CD14-positive monocyte (primary cell): ENCODE measurements around the gene SNX9. TPM values are rescaled to one million over a fixed set of nuclear protein-coding genes. Genes with fewer than 3 reads are reported as not detected.

Source experiments
- DNase-seq, 3 donors: peaks; one replicate each; pipeline ENCODE4 v3.0.0-alpha.2; 2011 to 2022
- H2AFZ ChIP-seq: 2 replicates; pipeline ENCODE4 v1.6.0; 2012; ENCODE audit warnings: mild to moderate bottlenecking, low read depth, low read length, inconsistent platforms; ENCODE audit not compliant: insufficient read depth, poor library complexity, severe bottlenecking
- H3K27ac ChIP-seq, 2 donors: 1 replicate in 1 of 2; 2 replicates in 1 of 2; pipeline ENCODE4 v1.5.1; 2012 to 2013; ENCODE audit warnings: low read length in 2 of 2, control low read depth in 1 of 2, inconsistent platforms in 1 of 2, low read depth in 1 of 2, mild to moderate bottlenecking in 1 of 2
- H3K27me3 ChIP-seq, 2 donors: one replicate each; pipeline versions ENCODE4 v1.6.0 to v1.6.1; 2011 to 2013; ENCODE audit warnings: low read length in 2 of 2; ENCODE audit not compliant: control insufficient read depth in 2 of 2, insufficient read depth in 2 of 2
- H3K36me3 ChIP-seq, 2 donors: replicated peaks in 1 of 2; 1 replicate in 1 of 2; 2 replicates in 1 of 2; pipeline versions ENCODE4 v1.5.1 to v1.6.1; 2012 to 2013; ENCODE audit warnings: low read length in 2 of 2, control low read depth in 1 of 2, inconsistent platforms in 1 of 2, mild to moderate bottlenecking in 1 of 2; ENCODE audit not compliant: insufficient read depth in 2 of 2, control insufficient read depth in 1 of 2
- H3K4me1 ChIP-seq, 2 donors: 1 replicate in 1 of 2; 2 replicates in 1 of 2; pipeline versions ENCODE4 v1.5.1 to v1.6.1; 2012 to 2013; ENCODE audit warnings: low read length in 2 of 2, control low read depth in 1 of 2, inconsistent platforms in 1 of 2, mild to moderate bottlenecking in 1 of 2, moderate library complexity in 1 of 2; ENCODE audit not compliant: insufficient read depth in 2 of 2, control insufficient read depth in 1 of 2
- H3K4me2 ChIP-seq: replicated peaks from 2 replicates; pipeline ENCODE3; 2012; ENCODE audit warnings: low read length, moderate library complexity, mild to moderate bottlenecking; ENCODE audit not compliant: poor library complexity, severe bottlenecking; ENCODE audit errors: extremely low read depth
- H3K4me3 ChIP-seq, 3 experiments: fragments of 200-600 bp in 1 of 3; sonication (generic) in 1 of 3; replicated peaks in 1 of 3; 1 replicate in 2 of 3; 2 replicates in 1 of 3; pipeline ENCODE4 v1.5.1; 2011 to 2013; ENCODE audit warnings: low read length in 3 of 3, mild to moderate bottlenecking in 3 of 3, control low read depth in 2 of 3, low read depth in 2 of 3, inconsistent platforms in 1 of 3, moderate library complexity in 1 of 3
- H3K79me2 ChIP-seq: 2 replicates; pipeline ENCODE4 v1.6.0; 2012; ENCODE audit warnings: mild to moderate bottlenecking, control low read depth, inconsistent platforms, low read length, moderate library complexity; ENCODE audit not compliant: insufficient read depth
- H3K9ac ChIP-seq: 2 replicates; pipeline ENCODE4 v1.6.0; 2017; ENCODE audit warnings: low read length, mild to moderate bottlenecking; ENCODE audit not compliant: insufficient read depth, poor library complexity, severe bottlenecking
- H3K9me3 ChIP-seq, 2 donors: replicated peaks in 1 of 2; 1 replicate in 1 of 2; 2 replicates in 1 of 2; pipeline versions ENCODE4 v1.5.1 to v1.6.1; 2012 to 2013; ENCODE audit warnings: low read length in 2 of 2, control low read depth in 1 of 2; ENCODE audit not compliant: control insufficient read depth in 1 of 2, insufficient read depth in 1 of 2
- H4K20me1 ChIP-seq: 2 replicates; pipeline ENCODE4 v1.6.0; 2012; ENCODE audit warnings: mild to moderate bottlenecking, low read length, control low read depth, moderate library complexity; ENCODE audit not compliant: insufficient read depth
- H3K27ac Mint-ChIP-seq, 7 donors: one replicate each; pipeline ENCODE4 v1.8.0; 2020; ENCODE audit warnings: mild to moderate bottlenecking in 7 of 7, mixed read lengths in 7 of 7, moderate library complexity in 6 of 7, inconsistent platforms in 2 of 7
- H3K27me3 Mint-ChIP-seq, 3 donors: one replicate each; pipeline ENCODE4 v1.8.0; 2021 to 2022; ENCODE audit warnings: low read depth in 3 of 3, mild to moderate bottlenecking in 3 of 3, mixed read lengths in 3 of 3, moderate library complexity in 3 of 3, inconsistent platforms in 1 of 3
- H3K36me3 Mint-ChIP-seq, 2 donors: one replicate each; pipeline ENCODE4 v1.8.0; 2020; ENCODE audit warnings: mixed read lengths in 2 of 2, inconsistent platforms in 1 of 2, mild to moderate bottlenecking in 1 of 2
- H3K4me1 Mint-ChIP-seq: one replicate; pipeline ENCODE4 v1.8.0; 2020; ENCODE audit warnings: mild to moderate bottlenecking, mixed read lengths
- H3K4me3 Mint-ChIP-seq, 2 donors: one replicate each; pipeline ENCODE4 v1.8.0; 2020; ENCODE audit warnings: mild to moderate bottlenecking in 2 of 2, mixed read lengths in 2 of 2, moderate library complexity in 1 of 2
- H3K9me3 Mint-ChIP-seq, 7 donors: one replicate each; pipeline ENCODE4 v1.8.0; 2020 to 2022; ENCODE audit warnings: mixed read lengths in 7 of 7, mild to moderate bottlenecking in 6 of 7, moderate library complexity in 6 of 7, inconsistent platforms in 2 of 7
- CTCF ChIP-seq: fragments of 200-600 bp; IDR thresholded peaks from one replicate; pipeline ENCODE4 v1.8.0; 2022; ENCODE audit warnings: antibody characterized with exemption, mild to moderate bottlenecking
- WGBS: methylation state at CpG from one replicate; pipeline ENCODE4 v1.1.5; 2013; ENCODE audit warnings: missing lambda C conversion rate; ENCODE audit not compliant: insufficient coverage; 5-methylcytosine and 5-hydroxymethylcytosine counted together
- intact Hi-C, 2 donors: fragments of 100-400 bp; cut with micrococcal nuclease; formaldehyde crosslinking; loops; one replicate each; pipeline versions ENCODE4 v1.15.0 to v1.15.1; 2023
- polyA plus RNA-seq, 3 donors: library from polyadenylated mRNA; depleted of rRNA in 1 of 3; unstranded in 2 of 3; stranded (reverse) in 1 of 3; fragments of 300-500 nt in 2 of 3; fragments of >200 nt in 1 of 3; fragmentation: Illumina TruSeq in 2 of 3; gene quantifications; 1 replicate in 2 of 3; 2 replicates in 1 of 3; pipeline ENCODE4 v1.2.3, GENCODE V29; 2012 to 2021

The SNX9 gene
- polyA plus RNA-seq, 3 donors = 5.5 to 8.1 (median 7.2) TPM

GRCh38 chr6:157779705-157780604 is 43.1 kb upstream of the SNX9 start:
- no peak for TF ChIP-seq CTCF
- H2AFZ ChIP-seq = no peak overlapping the region
- Mint-ChIP-seq H3K27me3 (peaks cover 0 to 2% (median 0%) of the 10 kb centered on the region in 3 donors), H3K4me1 (no peaks in the 10 kb centered on the region), H3K36me3 (no peaks in the 10 kb centered on the region), H3K9me3 (peaks cover 0 to 9% (median 2%) of the 10 kb centered on the region in 7 donors), H3K4me3 (no peak overlapping the region), H3K27ac (no peak overlapping the region)
- no peaks in the 10 kb centered on the region for H3K36me3 ChIP-seq
- H4K20me1 ChIP-seq = no peaks in the 10 kb centered on the region
- no peak for DNase-seq
- no peak overlapping the region for H3K27ac ChIP-seq
- H3K4me3 ChIP-seq = no peak overlapping the region
- intact Hi-C loops = no loop called here
- H3K27me3 ChIP-seq = no peaks in the 10 kb centered on the region
- no peaks in the 10 kb centered on the region for H3K79me2 ChIP-seq
- no peaks in the 10 kb centered on the region for H3K9me3 ChIP-seq
- 100% methylated on average over 2 of the region's 9 CpGs for WGBS
- H3K4me2 ChIP-seq = no peak overlapping the region
- no peak overlapping the region for H3K9ac ChIP-seq
- H3K4me1 ChIP-seq = no peaks in the 10 kb centered on the region

- Histone ChIP-seq H3K4me1 (no peaks in the 10 kb centered on the region), H3K27ac (no peak overlapping the region), H3K9ac (no peak overlapping the region), H3K79me2 (no peaks in the 10 kb centered on the region), H3K4me3 (no peak overlapping the region), H3K4me2 (no peak overlapping the region), H3K27me3 (no peaks in the 10 kb centered on the region), H2AFZ (no peak overlapping the region), H3K36me3 (no peaks in the 10 kb centered on the region), H3K9me3 (no peaks in the 10 kb centered on the region), H4K20me1 (no peaks in the 10 kb centered on the region)
- intact Hi-C loops = no loop called here
- no peak for DNase-seq
- H3K4me3 Mint-ChIP-seq = no peak overlapping the region
- TF ChIP-seq CTCF = no peak
- peaks cover 0 to 9% (median 2%) of the 10 kb centered on the region in 7 donors for H3K9me3 Mint-ChIP-seq
- H3K27me3 Mint-ChIP-seq = peaks cover 0 to 5% (median 0%) of the 10 kb centered on the region in 3 donors
- H3K4me1 Mint-ChIP-seq = no peaks in the 10 kb centered on the region
- no peak overlapping the region for H3K27ac Mint-ChIP-seq
- no peaks in the 10 kb centered on the region for H3K36me3 Mint-ChIP-seq
- WGBS = 100% methylated on average over 1 of the region's 1 CpG
Observed at GRCh38 chr6:157785636-157786035, 37.4 kb upstream of the SNX9 start.
